CD4-positive, alpha-beta T cell (primary cell): ENCODE measurements around the gene CTCFL. TPM values are rescaled to one million over a fixed set of nuclear protein-coding genes. Genes with fewer than 3 reads are reported as not detected.

Source experiments
- ATAC-seq: fragments of 200-7000 bp; cut with Tn5 transposase; one replicate; pipeline ENCODE4 v1.10.0; 2022; ENCODE audit warnings: mild to moderate bottlenecking; ENCODE audit not compliant: poor library complexity
- CTCF ChIA-PET: fragments of 350-600 bp; sonication (Branson Sonifier 250); formaldehyde crosslinking; loops from one replicate; lab custom pipeline; 2021; ENCODE audit warnings: antibody characterized with exemption, inconsistent platforms; lab: Charles Lee
- POLR2A ChIA-PET: fragments of 350-600 bp; sonication (Branson Sonifier 250); formaldehyde crosslinking; loops from one replicate; lab custom pipeline; 2021; ENCODE audit warnings: antibody characterized with exemption, inconsistent platforms; lab: Charles Lee
- DNase-seq, 14 experiments: peaks; one replicate each; pipeline ENCODE4 v3.0.0-alpha.2; 2013 to 2020; ENCODE audit warnings: mixed read lengths in 2 of 14
- H3K27ac ChIP-seq, 2 donors: one replicate each; pipeline versions ENCODE4 v1.5.1 to v1.7.0; 2013; ENCODE audit warnings: low read length in 2 of 2, low read depth in 1 of 2, mild to moderate bottlenecking in 1 of 2
- H3K27me3 ChIP-seq, 2 experiments: 1 replicate in 1 of 2; 2 replicates in 1 of 2; pipeline versions ENCODE4 v1.6.1 to v1.7.0; 2013; ENCODE audit warnings: low read length in 2 of 2, control low read depth in 1 of 2, mild to moderate bottlenecking in 1 of 2, moderate library complexity in 1 of 2; ENCODE audit not compliant: insufficient read depth in 2 of 2, control insufficient read depth in 1 of 2
- H3K36me3 ChIP-seq: one replicate; pipeline ENCODE4 v1.6.1; 2013; ENCODE audit warnings: low read length, control low read depth; ENCODE audit not compliant: insufficient read depth
- H3K4me1 ChIP-seq: one replicate; pipeline ENCODE4 v1.6.1; 2013; ENCODE audit warnings: low read length, control low read depth; ENCODE audit not compliant: insufficient read depth
- H3K4me3 ChIP-seq: one replicate; pipeline ENCODE4 v1.5.1; 2013; ENCODE audit warnings: mild to moderate bottlenecking, low read length, moderate library complexity
- H3K9me3 ChIP-seq, 2 experiments: 1 replicate in 1 of 2; 2 replicates in 1 of 2; pipeline versions ENCODE4 v1.6.1 to v1.7.0; 2013; ENCODE audit warnings: low read length in 2 of 2, mild to moderate bottlenecking in 2 of 2, control low read depth in 1 of 2, moderate library complexity in 1 of 2; ENCODE audit not compliant: control insufficient read depth in 1 of 2, insufficient read depth in 1 of 2
- H3K27ac Mint-ChIP-seq: one replicate; pipeline ENCODE4 v1.8.0; 2020; ENCODE audit warnings: mixed read lengths
- H3K27me3 Mint-ChIP-seq: one replicate; pipeline ENCODE4 v1.8.0; 2021; ENCODE audit warnings: mixed read lengths
- H3K36me3 Mint-ChIP-seq: one replicate; pipeline ENCODE4 v1.8.0; 2021; ENCODE audit warnings: low read depth, mixed read lengths
- H3K4me1 Mint-ChIP-seq: one replicate; pipeline ENCODE4 v1.8.0; 2021; ENCODE audit warnings: low read depth, mixed read lengths
- H3K4me3 Mint-ChIP-seq: one replicate; pipeline ENCODE4 v1.8.0; 2020; ENCODE audit warnings: mild to moderate bottlenecking, mixed read lengths
- H3K9me3 Mint-ChIP-seq: one replicate; pipeline ENCODE4 v1.8.0; 2020; ENCODE audit warnings: mixed read lengths
- CTCF ChIP-seq: fragments of 200-600 bp; IDR thresholded peaks from one replicate; pipeline ENCODE4 v1.8.0; 2022; ENCODE audit warnings: antibody characterized with exemption, mild to moderate bottlenecking
- intact Hi-C, 2 experiments: fragments of 100-400 bp; cut with DNase I in 1 of 2; cut with micrococcal nuclease in 1 of 2; formaldehyde crosslinking; loops; one replicate each; pipeline versions ENCODE4 v1.15.1 to v1.9.0; 2023 to 2025; cut with DNase I, micrococcal nuclease
- total RNA-seq, 174 experiments: library from RNA in 2 of 174; stranded (reverse) in 2 of 174; gene quantifications; one replicate each; pipeline ENCODE4 v1.2.3 and lab custom pipeline; 2021 to 2026

The CTCFL gene
- total RNA-seq, 2 experiments from 2014 or later: not detected

DNA sequence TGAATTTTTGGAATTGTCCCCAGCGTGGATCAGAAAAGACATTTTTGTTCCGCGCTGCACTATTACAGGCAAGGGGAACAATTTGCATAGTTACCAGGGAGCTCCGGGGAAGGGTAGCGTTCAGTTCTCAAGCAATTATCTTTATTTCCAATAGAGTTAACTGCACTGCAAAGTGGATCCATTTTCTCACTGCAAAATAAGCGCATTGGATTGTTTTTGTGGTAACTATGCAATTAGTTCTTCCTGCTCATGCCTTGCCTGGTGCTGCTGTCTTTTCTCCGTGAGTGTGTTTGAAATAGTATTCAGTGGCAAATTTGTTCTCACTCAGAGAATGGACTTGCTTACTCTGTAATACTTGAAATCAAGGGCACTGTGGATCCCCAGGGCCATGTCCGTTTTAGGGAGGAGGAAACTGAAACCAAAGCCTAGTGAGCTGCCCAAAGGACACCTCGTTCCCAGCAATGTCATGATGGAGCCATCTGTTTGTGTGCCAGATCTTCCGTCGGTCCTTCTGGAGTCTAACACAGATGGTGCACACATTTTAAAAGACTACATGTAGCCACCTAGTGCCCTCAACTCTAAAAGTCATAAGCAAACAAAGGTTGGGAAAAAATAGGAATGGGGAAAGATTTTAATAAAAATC lies 28.6 kb upstream of the CTCFL start:
- POLR2A ChIA-PET: no interaction called here
- H3K4me1 ChIP-seq: no peaks in the 10 kb centered on the region
- Mint-ChIP-seq H3K27ac (no peak overlapping the region), H3K4me3 (no peak overlapping the region), H3K27me3 (peaks cover 28% of the 10 kb centered on the region), H3K4me1 (no peaks in the 10 kb centered on the region), H3K36me3 (no peaks in the 10 kb centered on the region), H3K9me3 (no peaks in the 10 kb centered on the region)
- H3K36me3 ChIP-seq: no peaks in the 10 kb centered on the region
- no peak for TF ChIP-seq CTCF
- DNase-seq (no peak), ATAC-seq (no peak)
- CTCF ChIA-PET: no interaction called here
- peaks cover 0 to 2% of the 10 kb centered on the region in 2 experiments for H3K27me3 ChIP-seq
- H3K27ac ChIP-seq: no peak overlapping the region
- intact Hi-C loops: no loop called here
- H3K9me3 ChIP-seq: no peaks in the 10 kb centered on the region
- no peak overlapping the region for H3K4me3 ChIP-seq

GRCh38 chr20:57552471-57552870 lies 27.5 kb upstream of the CTCFL start:
- no peaks in the 10 kb centered on the region for H3K9me3 Mint-ChIP-seq
- no peak for TF ChIP-seq CTCF
- Histone ChIP-seq H3K36me3 (no peaks in the 10 kb centered on the region), H3K27ac (no peak overlapping the region), H3K4me1 (no peaks in the 10 kb centered on the region), H3K27me3 (peaks cover 0 to 2% of the 10 kb centered on the region in 2 experiments), H3K9me3 (no peaks in the 10 kb centered on the region), H3K4me3 (no peak overlapping the region)
- H3K4me3 Mint-ChIP-seq: no peak overlapping the region
- ChIA-PET POLR2A (no interaction called here), CTCF (no interaction called here)
- intact Hi-C loops: no loop called here
- ATAC-seq (no peak), DNase-seq (no peak)
- no peaks in the 10 kb centered on the region for H3K4me1 Mint-ChIP-seq
- H3K36me3 Mint-ChIP-seq: no peaks in the 10 kb centered on the region
- peaks cover 25% of the 10 kb centered on the region for H3K27me3 Mint-ChIP-seq
- no peak overlapping the region for H3K27ac Mint-ChIP-seq

- Histone ChIP-seq H3K27me3 (peaks cover 0 to 2% of the 10 kb centered on the region in 2 experiments), H3K4me1 (no peaks in the 10 kb centered on the region), H3K4me3 (no peak overlapping the region), H3K27ac (no peak overlapping the region), H3K9me3 (no peaks in the 10 kb centered on the region), H3K36me3 (no peaks in the 10 kb centered on the region)
- ChIA-PET CTCF (no interaction called here), POLR2A (no interaction called here)
- ATAC-seq (no peak), DNase-seq (no peak)
- Mint-ChIP-seq H3K27ac (no peak overlapping the region), H3K4me3 (no peak overlapping the region), H3K4me1 (no peaks in the 10 kb centered on the region), H3K36me3 (no peaks in the 10 kb centered on the region), H3K9me3 (no peaks in the 10 kb centered on the region), H3K27me3 (peaks cover 23% of the 10 kb centered on the region)
- TF ChIP-seq CTCF: no peak
- intact Hi-C loops: no loop called here
These were observed 23.5 kb upstream of the CTCFL start for GRCh38 chr20:57548177-57549058.
